MCF 10A (cell line): ENCODE results near the gene TBXAS1. TPM values are rescaled to one million over a fixed set of nuclear protein-coding genes. Genes with fewer than 3 reads are reported as not detected.
A peak's percentile ranks its signal among the peaks of the same experiment; 100 is the strongest.
"Not testable (repeated sequence)": the region's sequence is repeated elsewhere in the genome, so short reads cannot be mapped to it uniquely, and the experiment has no call there.

Experiments
- BruUV-seq: library from RNA; stranded (reverse); fragments of 400-500 nt; replicated peaks from 2 replicates; lab custom pipeline; 2021; lab: Mats Ljungman, UMichigan
- CTCF ChIA-PET: fragments of 300-600 bp; sonication (Branson Sonifier 250); formaldehyde crosslinking; extraction: SDS; loops from one replicate; lab custom pipeline; 2021; ENCODE audit warnings: antibody characterized with exemption, inconsistent platforms; lab: Yijun Ruan, JAX
- POLR2A ChIA-PET: fragments of 300-600, 350-650 bp; sonication (Branson Sonifier 250); formaldehyde crosslinking; extraction: SDS; loops from one replicate; lab custom pipeline; 2020; ENCODE audit warnings: antibody characterized with exemption, inconsistent platforms; lab: Yijun Ruan, JAX
- DNase-seq: peaks from one replicate; pipeline ENCODE4 v3.0.0-alpha.2; 2018; ENCODE audit not compliant: unreplicated experiment
- H3K27ac Mint-ChIP-seq: one replicate; pipeline ENCODE4 v1.8.0; 2022; ENCODE audit warnings: mild to moderate bottlenecking, low read depth, mixed read lengths; ENCODE audit not compliant: unreplicated experiment
- H3K27me3 Mint-ChIP-seq: one replicate; pipeline ENCODE4 v1.8.0; 2022; ENCODE audit warnings: mixed read lengths; ENCODE audit not compliant: insufficient read depth, unreplicated experiment
- H3K36me3 Mint-ChIP-seq: one replicate; pipeline ENCODE4 v1.8.0; 2022; ENCODE audit warnings: mild to moderate bottlenecking, moderate library complexity, mixed read lengths; ENCODE audit not compliant: insufficient read depth, unreplicated experiment
- H3K4me1 Mint-ChIP-seq: one replicate; pipeline ENCODE4 v1.8.0; 2022; ENCODE audit warnings: mixed read lengths; ENCODE audit not compliant: insufficient read depth, unreplicated experiment
- H3K4me3 Mint-ChIP-seq: one replicate; pipeline ENCODE4 v1.8.0; 2022; ENCODE audit warnings: mild to moderate bottlenecking, moderate library complexity, mixed read lengths; ENCODE audit not compliant: unreplicated experiment
- H3K9me3 Mint-ChIP-seq: one replicate; pipeline ENCODE4 v1.8.0; 2022; ENCODE audit warnings: mixed read lengths; ENCODE audit not compliant: unreplicated experiment
- intact Hi-C: fragments of 100-400 bp; cut with micrococcal nuclease; formaldehyde crosslinking; loops from 2 replicates; pipeline ENCODE4 v1.14.1; 2022
- total RNA-seq: library from RNA; stranded (reverse); gene quantifications from 2 replicates; pipeline ENCODE4 v1.2.3, GENCODE V29; 2022
- TF ChIP-seq, protein P1 (sequence below): fragments of 200-600 bp; IDR thresholded peaks from one replicate; pipeline ENCODE4 v1.8.0; 2022; ENCODE audit warnings: antibody characterized with exemption, mild to moderate bottlenecking; ENCODE audit not compliant: unreplicated experiment

TBXAS1 gene
- total RNA-seq, 1 experiment from 2014 or later = 1.5 TPM

DNA sequence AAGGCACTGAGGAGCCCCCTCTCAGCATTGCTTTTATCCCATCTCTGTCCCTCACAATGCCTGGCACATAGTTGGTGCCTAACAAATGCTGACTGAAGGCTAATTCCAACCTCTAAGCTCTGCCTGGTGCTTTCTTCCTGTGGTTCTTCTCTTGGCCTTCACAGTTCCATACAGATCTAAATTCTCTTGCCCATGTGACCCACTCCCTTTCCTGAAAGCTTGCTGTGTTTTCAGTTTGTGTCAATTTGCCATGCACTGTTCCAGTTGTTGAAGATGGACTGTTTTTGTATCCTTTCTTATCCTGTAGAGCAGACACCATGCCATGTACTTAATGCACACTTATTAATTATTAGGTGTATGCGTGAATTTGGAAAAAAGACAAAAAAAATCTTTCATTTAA is 9.2 kb downstream of the TBXAS1 start:
- Mint-ChIP-seq H3K4me3 (no peak overlapping the region), H3K36me3 (no peaks in the 10 kb centered on the region), H3K27me3 (peaks cover 11% of the 10 kb centered on the region), H3K4me1 (no peaks in the 10 kb centered on the region), H3K9me3 (peaks cover 10% of the 10 kb centered on the region), H3K27ac (no peak overlapping the region)
- BruUV-seq = no TSS peak
- TF ChIP-seq, protein P1, sequence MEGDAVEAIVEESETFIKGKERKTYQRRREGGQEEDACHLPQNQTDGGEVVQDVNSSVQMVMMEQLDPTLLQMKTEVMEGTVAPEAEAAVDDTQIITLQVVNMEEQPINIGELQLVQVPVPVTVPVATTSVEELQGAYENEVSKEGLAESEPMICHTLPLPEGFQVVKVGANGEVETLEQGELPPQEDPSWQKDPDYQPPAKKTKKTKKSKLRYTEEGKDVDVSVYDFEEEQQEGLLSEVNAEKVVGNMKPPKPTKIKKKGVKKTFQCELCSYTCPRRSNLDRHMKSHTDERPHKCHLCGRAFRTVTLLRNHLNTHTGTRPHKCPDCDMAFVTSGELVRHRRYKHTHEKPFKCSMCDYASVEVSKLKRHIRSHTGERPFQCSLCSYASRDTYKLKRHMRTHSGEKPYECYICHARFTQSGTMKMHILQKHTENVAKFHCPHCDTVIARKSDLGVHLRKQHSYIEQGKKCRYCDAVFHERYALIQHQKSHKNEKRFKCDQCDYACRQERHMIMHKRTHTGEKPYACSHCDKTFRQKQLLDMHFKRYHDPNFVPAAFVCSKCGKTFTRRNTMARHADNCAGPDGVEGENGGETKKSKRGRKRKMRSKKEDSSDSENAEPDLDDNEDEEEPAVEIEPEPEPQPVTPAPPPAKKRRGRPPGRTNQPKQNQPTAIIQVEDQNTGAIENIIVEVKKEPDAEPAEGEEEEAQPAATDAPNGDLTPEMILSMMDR = no peak
- intact Hi-C loops = no loop called here
- DNase-seq = no peak
- POLR2A ChIA-PET = no interaction called here
- CTCF ChIA-PET = no interaction called here

- POLR2A ChIA-PET = no interaction called here
- no peak for DNase-seq
- TF ChIP-seq, protein P1 = no peak
- Mint-ChIP-seq H3K27ac (no peak overlapping the region), H3K4me3 (no peak overlapping the region), H3K36me3 (no peaks in the 10 kb centered on the region), H3K27me3 (peaks cover 11% of the 10 kb centered on the region), H3K9me3 (peaks cover 9% of the 10 kb centered on the region), H3K4me1 (no peaks in the 10 kb centered on the region)
- CTCF ChIA-PET = interaction anchor here (0.6 to 0.7 kb wide), 2 partner anchors 86 to 504 kb away, joined by 3 read pairs; no protein-coding TSS in a partner anchor
- intact Hi-C loops = no loop called here
- BruUV-seq = no TSS peak
These were observed 9.8 kb downstream of the TBXAS1 start for GRCh38 chr7:139838876-139839275.

- intact Hi-C loops = no loop called here
- TF ChIP-seq, protein P1 = no peak
- ChIA-PET CTCF (interaction anchor here (0.7 kb wide), 1 partner anchor 256 kb away, joined by 3 read pairs; no protein-coding TSS in a partner anchor), POLR2A (no interaction called here)
- Mint-ChIP-seq H3K4me3 (no peak overlapping the region), H3K27me3 (peaks cover 11% of the 10 kb centered on the region), H3K9me3 (no peaks in the 10 kb centered on the region), H3K36me3 (no peaks in the 10 kb centered on the region), H3K4me1 (peaks cover 14% of the 10 kb centered on the region), H3K27ac (no peak overlapping the region)
- BruUV-seq = no TSS peak
- DNase-seq = no peak
These were observed 11.7 kb downstream of the TBXAS1 start for GRCh38 chr7:139840776-139841175.

DNA sequence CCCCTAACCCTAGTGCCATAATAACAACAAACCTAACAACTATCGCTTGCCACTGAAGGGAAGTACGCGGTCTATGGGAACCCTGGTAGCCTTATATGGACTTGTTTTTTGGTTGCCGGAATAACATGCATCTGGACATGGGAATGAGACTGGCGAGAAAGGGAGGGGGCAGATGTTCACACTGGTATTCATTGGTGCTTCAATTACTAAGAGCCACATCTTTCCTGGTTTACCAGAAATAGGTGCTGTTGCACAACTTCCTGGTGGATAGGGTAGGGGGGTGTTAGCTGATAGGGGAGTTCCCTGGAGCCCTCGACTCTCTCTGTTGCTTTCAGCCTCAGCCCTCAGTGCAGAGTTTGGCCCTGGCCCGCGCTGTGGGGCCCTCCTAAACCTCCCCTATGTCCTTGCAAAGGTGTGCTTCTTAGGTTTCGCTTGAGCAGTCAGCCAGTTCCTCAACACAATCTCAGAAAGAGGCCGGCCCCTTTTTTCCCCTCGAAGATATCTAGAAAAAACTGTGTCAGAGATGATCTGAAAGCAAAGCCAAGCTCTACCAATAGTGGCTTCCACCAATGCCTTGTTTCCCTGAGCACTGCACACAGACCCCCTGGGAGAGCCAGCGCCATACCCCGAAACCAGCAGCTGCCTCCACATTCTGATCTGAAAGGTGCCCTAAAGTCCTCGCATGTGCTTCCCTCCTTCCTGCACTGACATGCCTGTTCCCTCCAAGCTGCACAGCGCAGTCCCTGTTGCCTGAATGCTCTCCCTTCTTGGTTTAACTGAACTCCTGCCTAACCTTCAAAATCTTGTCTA is 13.5 kb downstream of the TBXAS1 start:
- no TSS peak for BruUV-seq
- intact Hi-C loops = no loop called here
- TF ChIP-seq, protein P1 = no peak
- POLR2A ChIA-PET = interaction anchor here (1.0 kb wide), 1 partner anchor 42 kb away, joined by 3 read pairs; no protein-coding TSS in a partner anchor
- H3K9me3 Mint-ChIP-seq = no peaks in the 10 kb centered on the region
- H3K36me3 Mint-ChIP-seq = no peaks in the 10 kb centered on the region
- CTCF ChIA-PET = interaction anchor here (0.5 kb wide), 1 partner anchor 45 kb away, joined by 4 read pairs; no protein-coding TSS in a partner anchor
- H3K27me3 Mint-ChIP-seq = peaks cover 11% of the 10 kb centered on the region
- peaks cover 14% of the 10 kb centered on the region for H3K4me1 Mint-ChIP-seq
- no peak overlapping the region for H3K27ac Mint-ChIP-seq
- H3K4me3 Mint-ChIP-seq = no peak overlapping the region
- peak; percentile 45 for DNase-seq

- CTCF ChIA-PET, H3K27ac Mint-ChIP-seq, intact Hi-C loops, BruUV-seq, H3K4me3 Mint-ChIP-seq, DNase-seq, H3K27me3 Mint-ChIP-seq, H3K36me3 Mint-ChIP-seq, H3K9me3 Mint-ChIP-seq: not testable (repeated sequence)
- peaks cover 14% of the 10 kb centered on the region for H3K4me1 Mint-ChIP-seq
- POLR2A ChIA-PET = interaction anchor here (1.0 kb wide), 1 partner anchor 41 kb away, joined by 3 read pairs; no protein-coding TSS in a partner anchor
These were observed 14.1 kb downstream of the TBXAS1 start for GRCh38 chr7:139843211-139843537.
